HEK293 (cell line): ENCODE data around the gene CHRNA7.
"Not testable (repeated sequence)": the region's sequence is repeated elsewhere in the genome, so short reads cannot be mapped to it uniquely, and the experiment has no call there.

ENCODE experiments used
- CTCF ChIA-PET: fragments of 350-600 bp; formaldehyde crosslinking; extraction: SDS; loops from one replicate; lab custom pipeline; 2021; ENCODE audit warnings: antibody characterized with exemption; lab: Yijun Ruan, JAX
- POLR2A ChIA-PET: fragments of 300-600 bp; formaldehyde crosslinking; extraction: SDS; loops from one replicate; lab custom pipeline; 2020; ENCODE audit warnings: antibody characterized with exemption, inconsistent platforms; lab: Yijun Ruan, JAX
- H3K27ac ChIP-seq: fragments of 200-500 bp; sonication (Bioruptor generic); 2 replicates; pipeline ENCODE4 v1.5.1; 2014; ENCODE audit warnings: low read depth, low read length, control low read depth, inconsistent platforms; ENCODE audit errors: extremely low read depth
- H3K36me3 ChIP-seq, 2 experiments: fragments of 200-500 bp in 1 of 2; sonication (Bioruptor generic) in 1 of 2; 1 replicate in 1 of 2; 2 replicates in 1 of 2; pipeline ENCODE4 v1.5.1; 2014 to 2017; ENCODE audit warnings: inconsistent platforms in 2 of 2, low read length in 2 of 2; ENCODE audit not compliant: control insufficient read depth in 2 of 2, insufficient read depth in 1 of 2
- H3K4me1 ChIP-seq: fragments of 200-500 bp; sonication (Bioruptor generic); 2 replicates; pipeline ENCODE4 v1.5.1; 2014; ENCODE audit warnings: mild to moderate bottlenecking, low read length, inconsistent platforms; ENCODE audit not compliant: control insufficient read depth, insufficient read depth
- H3K4me3 ChIP-seq: 2 replicates; pipeline ENCODE4 v1.5.1; 2011; ENCODE audit warnings: low read depth, mild to moderate bottlenecking, control low read depth, low read length, moderate library complexity
- H3K9me3 ChIP-seq: fragments of 200-500 bp; sonication (Bioruptor generic); 2 replicates; pipeline ENCODE4 v1.5.1; 2014; ENCODE audit warnings: low read depth, low read length, inconsistent platforms; ENCODE audit not compliant: control insufficient read depth, insufficient read depth

Gene CHRNA7

DNA sequence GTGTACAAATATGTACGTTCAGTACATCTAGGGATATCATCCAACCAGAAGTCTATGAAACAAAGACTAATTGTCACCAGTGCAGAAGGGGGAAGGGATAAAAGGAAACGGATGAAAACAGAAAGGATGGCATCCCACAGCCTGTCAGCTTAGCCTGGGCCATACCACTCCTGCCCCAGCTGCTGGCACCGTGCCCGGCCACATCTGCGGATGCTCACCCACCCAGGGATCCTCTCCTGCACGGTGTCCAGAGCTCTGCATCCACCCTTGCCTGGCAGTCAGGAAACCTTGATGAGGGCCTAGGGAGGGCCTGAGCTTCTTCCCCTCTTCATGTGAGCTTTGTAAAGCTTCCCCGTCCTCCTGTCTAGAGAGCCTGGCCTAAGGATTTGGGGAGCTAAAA, 133.8 kb downstream of the CHRNA7 start:
- CTCF ChIA-PET, H3K4me1 ChIP-seq, H3K27ac ChIP-seq, H3K4me3 ChIP-seq, POLR2A ChIA-PET, H3K36me3 ChIP-seq, H3K9me3 ChIP-seq: not testable (repeated sequence)

DNA sequence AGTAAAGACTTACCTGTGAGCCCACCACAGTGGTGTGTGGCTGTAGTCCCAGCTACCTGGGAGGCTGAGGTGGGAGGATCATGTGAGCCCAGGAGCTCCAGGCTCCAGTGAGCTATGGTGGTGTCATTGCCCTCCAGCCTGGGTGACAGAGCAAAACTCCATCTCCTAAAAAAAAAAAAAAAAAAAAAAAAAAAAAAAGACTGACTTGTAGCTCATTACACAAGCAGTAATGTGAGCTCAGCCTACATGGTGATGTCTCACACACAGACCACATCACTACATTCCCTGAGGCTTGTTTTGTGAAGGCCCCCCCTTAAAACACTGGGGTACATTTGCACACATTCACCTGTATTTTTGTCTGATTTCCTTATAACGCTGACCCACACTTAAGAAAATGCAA, 134.4 kb downstream of the CHRNA7 start:
- H3K9me3 ChIP-seq, POLR2A ChIA-PET, H3K27ac ChIP-seq, H3K4me3 ChIP-seq, H3K4me1 ChIP-seq, H3K36me3 ChIP-seq, CTCF ChIA-PET: not testable (repeated sequence)

DNA sequence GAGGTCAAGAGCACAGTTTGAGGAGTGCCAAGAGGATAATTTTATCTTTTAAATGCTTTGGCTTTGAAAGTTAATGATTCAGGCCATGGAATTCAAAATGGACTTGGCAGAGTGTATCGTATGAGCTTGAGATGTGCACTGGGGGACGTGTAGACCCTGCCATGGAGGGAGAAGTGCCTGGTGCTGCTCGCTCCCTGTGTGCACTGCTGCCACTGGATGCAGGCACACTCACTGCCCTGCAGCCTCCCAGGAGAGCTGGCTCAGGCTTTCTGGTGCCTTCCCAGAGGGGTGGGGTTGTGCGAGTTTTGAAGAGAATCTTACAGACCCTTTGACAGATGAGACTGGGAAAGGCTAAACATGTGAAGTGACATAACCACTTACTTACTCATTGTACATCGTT, 135.5 kb downstream of the CHRNA7 start:
- H3K27ac ChIP-seq, H3K36me3 ChIP-seq, H3K9me3 ChIP-seq, H3K4me3 ChIP-seq, CTCF ChIA-PET, H3K4me1 ChIP-seq, POLR2A ChIA-PET: not testable (repeated sequence)

GRCh38 chr15:32166270-32166669, 136.0 kb downstream of the CHRNA7 start:
- CTCF ChIA-PET, H3K27ac ChIP-seq, POLR2A ChIA-PET, H3K36me3 ChIP-seq, H3K9me3 ChIP-seq, H3K4me1 ChIP-seq, H3K4me3 ChIP-seq: not testable (repeated sequence)

- CTCF ChIA-PET, H3K36me3 ChIP-seq, POLR2A ChIA-PET: not testable (repeated sequence)
These were observed 137.6 kb downstream of the CHRNA7 start for GRCh38 chr15:32167913-32168312.

GRCh38 chr15:32180579-32180978, 150.3 kb downstream of the CHRNA7 start:
- POLR2A ChIA-PET, CTCF ChIA-PET, H3K9me3 ChIP-seq: not testable (repeated sequence)

More at GRCh38 chr15:32167913-32168312, 137.6 kb downstream of the CHRNA7 start:
- H3K9me3 ChIP-seq, H3K4me1 ChIP-seq, H3K4me3 ChIP-seq, H3K27ac ChIP-seq: not testable (repeated sequence)

GRCh38 chr15:32193780-32194179, 163.5 kb downstream of the CHRNA7 start:
- POLR2A ChIA-PET, H3K4me3 ChIP-seq, H3K9me3 ChIP-seq, H3K27ac ChIP-seq, H3K36me3 ChIP-seq, H3K4me1 ChIP-seq, CTCF ChIA-PET: not testable (repeated sequence)

More at GRCh38 chr15:32180579-32180978, 150.3 kb downstream of the CHRNA7 start:
- H3K4me3 ChIP-seq, H3K27ac ChIP-seq, H3K36me3 ChIP-seq, H3K4me1 ChIP-seq: not testable (repeated sequence)

DNA sequence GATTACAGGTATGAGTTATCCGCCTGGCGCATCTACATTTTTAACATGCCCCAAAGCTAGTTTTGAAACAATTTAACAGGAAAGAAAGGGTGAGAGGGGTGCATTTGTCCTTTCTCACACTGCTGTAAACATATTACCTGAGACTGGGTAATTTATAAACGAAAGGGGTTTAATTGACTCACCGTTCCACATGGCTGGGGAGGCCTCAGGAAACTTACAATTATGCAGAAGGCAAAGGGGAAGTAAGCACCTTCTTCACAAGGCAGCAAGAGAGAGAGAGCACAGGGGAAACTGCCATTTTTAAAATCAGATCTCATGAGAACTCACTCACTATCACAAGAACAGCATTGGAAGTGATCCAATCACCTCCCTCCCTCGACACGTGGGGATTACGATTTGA, 165.9 kb downstream of the CHRNA7 start:
- H3K4me3 ChIP-seq, H3K36me3 ChIP-seq, H3K27ac ChIP-seq, CTCF ChIA-PET, H3K4me1 ChIP-seq, POLR2A ChIA-PET, H3K9me3 ChIP-seq: not testable (repeated sequence)

DNA sequence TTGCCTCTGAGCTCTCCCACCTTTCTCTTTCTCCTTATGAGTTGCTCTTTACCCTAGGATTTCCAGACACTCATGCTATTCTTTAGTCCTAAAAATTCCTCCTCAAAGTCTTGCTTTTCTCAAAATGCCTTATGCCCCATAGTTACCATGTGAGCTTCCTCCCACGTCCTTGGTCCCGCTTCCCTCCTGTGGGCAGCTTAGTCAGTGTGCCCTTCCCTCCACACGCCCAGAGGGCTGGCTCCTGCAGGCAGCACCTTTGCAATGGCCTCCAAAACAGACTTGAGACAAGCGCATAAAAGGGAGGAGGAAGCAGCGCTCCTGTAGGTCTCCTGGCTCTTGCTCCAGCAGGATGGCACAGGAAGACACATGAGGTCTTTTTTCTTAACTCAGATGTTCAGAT, 168.6 kb downstream of the CHRNA7 start:
- CTCF ChIA-PET, H3K36me3 ChIP-seq, POLR2A ChIA-PET, H3K4me3 ChIP-seq, H3K4me1 ChIP-seq, H3K9me3 ChIP-seq, H3K27ac ChIP-seq: not testable (repeated sequence)

- H3K4me1 ChIP-seq, H3K4me3 ChIP-seq, CTCF ChIA-PET, POLR2A ChIA-PET, H3K9me3 ChIP-seq, H3K36me3 ChIP-seq, H3K27ac ChIP-seq: not testable (repeated sequence)
These were observed 178.8 kb downstream of the CHRNA7 start for GRCh38 chr15:32209081-32209480.
